Measurements from ENCODE around the gene MYO9B. TPM values are rescaled to one million over a fixed set of nuclear protein-coding genes. Genes with fewer than 3 reads are reported as not detected.

MYO9B gene
- total RNA-seq, 1 experiment from 2014 or later, result 74.6 TPM

GRCh38 chr19:17196610-17197009 is 121.0 kb downstream of the MYO9B start (continued):
- TF ChIP-seq MAX (IDR thresholded peaks at IDR 0.05) (no peak), SP1 (IDR thresholded peaks at IDR 0.05; ENCODE audit: low read depth) (no peak), ZBTB33 (IDR thresholded peaks at IDR 0.05; ENCODE audit: extremely low read depth, insufficient replicate concordance, low read length) (no peak), FOSL1 (IDR thresholded peaks at IDR 0.05; ENCODE audit: low read depth) (no peak), CEBPB (IDR thresholded peaks at IDR 0.05; ENCODE audit: low read depth) (no peak)

- ChIA-PET RAD21 (ENCODE audit: low non-redundant PET in 1 of 2, low total read pairs in 2 of 2, uncharacterized antibody in 2 of 2, unreplicated experiment in 2 of 2) (no interaction called here), CTCF (no interaction called here), POLR2A (no interaction called here)
- Histone ChIP-seq H3K9me2 (ENCODE audit: insufficient read depth) (no peaks in the 10 kb centered on the region), H3K4me3 (replicated peaks in 1 of 2; ENCODE audit: low read depth in 1 of 2, low read length in 2 of 2) (no peak overlapping the region), H3K9me3 (ENCODE audit: control insufficient read depth in 1 of 2, insufficient read depth in 1 of 2, low read depth in 1 of 2, low read length in 2 of 2) (no peaks in the 10 kb centered on the region), H2AFZ (ENCODE audit: low read depth, low read length, poor library complexity, severe bottlenecking) (no peak overlapping the region), H4K20me1 (ENCODE audit: insufficient read depth) (no peaks in the 10 kb centered on the region), H3K4me2 (ENCODE audit: low read length) (no peak overlapping the region), H3K36me3 (ENCODE audit: control insufficient read depth in 1 of 2, insufficient read depth in 2 of 2, low read length in 2 of 2) (peaks cover 18 to 28% of the 10 kb centered on the region in 2 experiments; a peak in 3 of 4 replicates), H3K9ac (ENCODE audit: low read length) (no peak overlapping the region), H3K4me1 (ENCODE audit: control insufficient read depth in 1 of 2, insufficient read depth in 2 of 2, low read length in 2 of 2) (0 out of 4 replicates have a peak, but pooled peaks cover 0 to 3% of the 10 kb centered on the region in 2 experiments), H3K27me3 (ENCODE audit: insufficient read depth, low read length) (no peaks in the 10 kb centered on the region), H3K27ac (ENCODE audit: low read depth, low read length) (no peak overlapping the region), H3K79me2 (ENCODE audit: insufficient read depth, low read length) (no peaks in the 10 kb centered on the region)
- DNase-seq (ENCODE audit: low read depth, low spot score) (no peak), ATAC-seq (no peak)
- no peak for TF ChIP-seq MAX (IDR thresholded peaks at IDR 0.05)
- no peak for TF ChIP-seq SIN3A (IDR thresholded peaks at IDR 0.05; ENCODE audit: low read depth)
- no peak for TF ChIP-seq EZH2phosphoT487 (IDR thresholded peaks at IDR 0.05; ENCODE audit: borderline replicate concordance)
- TF ChIP-seq YY1 (IDR thresholded peaks at IDR 0.05; ENCODE audit: extremely low read depth, insufficient replicate concordance, low read depth, low read length), result no peak
- no peak for TF ChIP-seq FOSL1 (IDR thresholded peaks at IDR 0.05; ENCODE audit: low read depth)
- TF ChIP-seq ZNF274 (IDR thresholded peaks at IDR 0.05; ENCODE audit: low read depth, low read length), result no peak
- TF ChIP-seq EGR1 (IDR thresholded peaks at IDR 0.05; ENCODE audit: low read depth), result no peak
- no peak for TF ChIP-seq POLR2A (IDR thresholded peaks at IDR 0.05; ENCODE audit: borderline replicate concordance, extremely low read depth, insufficient read depth, insufficient read length)
- TF ChIP-seq RAD21 (IDR thresholded peaks at IDR 0.05; ENCODE audit: low read depth), result no peak
- TF ChIP-seq POLR2AphosphoS5 (IDR thresholded peaks at IDR 0.05; ENCODE audit: low read depth, low read length), result no peak
- TF ChIP-seq CBX3 (IDR thresholded peaks at IDR 0.05; ENCODE audit: low read depth), result no peak
- TF ChIP-seq TCF7L2 (IDR thresholded peaks at IDR 0.05; ENCODE audit: borderline replicate concordance, extremely low read depth, insufficient read depth, insufficient read length), result no peak
- no peak for TF ChIP-seq ELF1 (IDR thresholded peaks at IDR 0.05; ENCODE audit: borderline replicate concordance, low read depth)
- no peak for TF ChIP-seq CEBPB (IDR thresholded peaks at IDR 0.05; ENCODE audit: low read depth)
- TF ChIP-seq SP1 (IDR thresholded peaks at IDR 0.05; ENCODE audit: low read depth), result no peak
- TF ChIP-seq SRF (IDR thresholded peaks at IDR 0.05; ENCODE audit: low read depth), result no peak
- no peak for TF ChIP-seq ATF3 (IDR thresholded peaks at IDR 0.05)
- no peak for TF ChIP-seq JUND (IDR thresholded peaks at IDR 0.05)
- no peak for TF ChIP-seq ZBTB33 (IDR thresholded peaks at IDR 0.05; ENCODE audit: extremely low read depth, insufficient replicate concordance, low read length)
- no TSS peak for BruUV-seq (replicated peaks)
- intact Hi-C loops (cut with micrococcal nuclease), result no loop called here
These were observed 122.1 kb downstream of the MYO9B start for GRCh38 chr19:17197666-17198065.

All from HCT116 (cell line).